GM21723 (cell line): ENCODE results near the gene WDR33.
"Not testable (repeated sequence)": the region's sequence is repeated elsewhere in the genome, so short reads cannot be mapped to it uniquely, and the experiment has no call there.

ENCODE experiments used
- ATAC-seq: cut with Tn5 transposase; IDR thresholded peaks from one replicate; pipeline ENCODE4 v1.9.1; 2021; ENCODE audit warnings: mild to moderate bottlenecking, moderate library complexity; ENCODE audit not compliant: unreplicated experiment

Gene WDR33

GRCh38 chr2:127811397-127812321 is 688 bp upstream of the WDR33 start:
- ATAC-seq: peak; percentile 43

GRCh38 chr2:127810156-127810618 is 784 bp downstream of the WDR33 start:
- ATAC-seq: no peak

GRCh38 chr2:127807678-127808353 is 3.2 kb downstream of the WDR33 start:
- ATAC-seq: no peak

GRCh38 chr2:127806860-127807259 is 4.1 kb downstream of the WDR33 start:
- ATAC-seq: not testable (repeated sequence)

GRCh38 chr2:127805491-127805890 is 5.5 kb downstream of the WDR33 start:
- no peak for ATAC-seq

- no peak for ATAC-seq
These were observed 11.0 kb downstream of the WDR33 start for GRCh38 chr2:127799926-127800325.

- no peak for ATAC-seq
These were observed 14.6 kb downstream of the WDR33 start for GRCh38 chr2:127796389-127796788.

GRCh38 chr2:127794901-127795300 is 16.1 kb downstream of the WDR33 start:
- not testable (repeated sequence) for ATAC-seq

GRCh38 chr2:127792805-127793204 is 18.2 kb downstream of the WDR33 start:
- ATAC-seq: no peak

GRCh38 chr2:127790694-127791529 is 20.1 kb downstream of the WDR33 start:
- no peak for ATAC-seq

- ATAC-seq: no peak
These were observed 24.7 kb downstream of the WDR33 start for GRCh38 chr2:127786048-127786809.

- ATAC-seq: no peak
These were observed 25.9 kb downstream of the WDR33 start for GRCh38 chr2:127784965-127785518.

- ATAC-seq: no peak
These were observed 27.9 kb downstream of the WDR33 start for GRCh38 chr2:127783101-127783500.

- ATAC-seq: no peak
These were observed 32.1 kb downstream of the WDR33 start for GRCh38 chr2:127778850-127779249.

GRCh38 chr2:127778447-127778846 is 32.5 kb downstream of the WDR33 start:
- no peak for ATAC-seq

- ATAC-seq: no peak
These were observed 34.7 kb downstream of the WDR33 start for GRCh38 chr2:127776122-127776780.

GRCh38 chr2:127771756-127772155 is 39.2 kb downstream of the WDR33 start:
- no peak for ATAC-seq

GRCh38 chr2:127770973-127771735 is 39.8 kb downstream of the WDR33 start:
- ATAC-seq: no peak

GRCh38 chr2:127770534-127770933 is 40.4 kb downstream of the WDR33 start:
- not testable (repeated sequence) for ATAC-seq
